T-cell (primary cell): ENCODE results near the gene MEP1B. TPM values are rescaled to one million over a fixed set of nuclear protein-coding genes. Genes with fewer than 3 reads are reported as not detected.

Experiments
- ATAC-seq, 4 experiments: fragments of 200-7000 bp in 3 of 4; fragments of 150-1000 bp in 1 of 4; cut with Tn5 transposase; replicated peaks in 1 of 4; 1 replicate in 3 of 4; 2 replicates in 1 of 4; pipeline ENCODE4 v1.10.0; 2021; ENCODE audit warnings: moderate library complexity in 3 of 4, mild to moderate bottlenecking in 2 of 4, moderate number of reproducible peaks in 1 of 4
- CTCF ChIA-PET, 2 donors: fragments of 300-600 bp; sonication (Branson Sonifier 250); formaldehyde crosslinking; loops; one replicate each; lab custom pipeline; 2022; ENCODE audit warnings: antibody characterized with exemption in 2 of 2; lab: Charles Lee
- POLR2A ChIA-PET, 2 donors: fragments of 300-600 bp; sonication (Branson Sonifier 250); formaldehyde crosslinking; loops; one replicate each; lab custom pipeline; 2022; ENCODE audit warnings: antibody characterized with exemption in 2 of 2; lab: Charles Lee
- DNase-seq, 35 experiments: peaks; one replicate each; pipeline versions ENCODE4 v3.0.0 to v3.0.0-alpha.2; 2013 to 2023
- H3K27ac ChIP-seq: one replicate; pipeline ENCODE4 v1.5.1; 2013; ENCODE audit warnings: low read length
- H3K27me3 ChIP-seq, 2 experiments: replicated peaks in 1 of 2; 1 replicate in 1 of 2; 2 replicates in 1 of 2; pipeline versions ENCODE4 v1.6.1 to v1.7.0; 2013; ENCODE audit warnings: low read length in 1 of 2, mixed read lengths in 1 of 2; ENCODE audit not compliant: control insufficient read depth in 2 of 2, insufficient read depth in 2 of 2; ENCODE audit errors: extremely low read depth in 1 of 2
- H3K36me3 ChIP-seq, 2 donors: 1 replicate in 1 of 2; 2 replicates in 1 of 2; pipeline versions ENCODE4 v1.6.1 to v1.7.0; 2013; ENCODE audit warnings: low read length in 1 of 2; ENCODE audit not compliant: control insufficient read depth in 2 of 2, insufficient read depth in 1 of 2; ENCODE audit errors: extremely low read depth in 1 of 2
- H3K4me1 ChIP-seq, 2 experiments: 1 replicate in 1 of 2; 2 replicates in 1 of 2; pipeline versions ENCODE4 v1.6.1 to v1.7.0; 2013; ENCODE audit warnings: low read length in 2 of 2, mixed read lengths in 1 of 2; ENCODE audit not compliant: insufficient read depth in 2 of 2, control insufficient read depth in 1 of 2; ENCODE audit errors: extremely low read depth in 1 of 2
- H3K4me3 ChIP-seq, 2 donors: 1 replicate in 1 of 2; 2 replicates in 1 of 2; pipeline versions ENCODE4 v1.5.1 to v1.7.0; 2013; ENCODE audit warnings: mild to moderate bottlenecking in 2 of 2, low read length in 1 of 2, moderate library complexity in 1 of 2; ENCODE audit not compliant: control insufficient read depth in 1 of 2; ENCODE audit errors: extremely low read depth in 1 of 2
- H3K9me3 ChIP-seq: 2 replicates; pipeline ENCODE4 v1.7.0; 2013
- H3K27ac Mint-ChIP-seq, 2 donors: one replicate each; pipeline ENCODE4 v1.8.0; 2020 to 2021; ENCODE audit warnings: mild to moderate bottlenecking in 2 of 2, mixed read lengths in 2 of 2
- H3K27me3 Mint-ChIP-seq, 2 donors: one replicate each; pipeline ENCODE4 v1.8.0; 2021 to 2022; ENCODE audit warnings: mixed read lengths in 2 of 2
- H3K36me3 Mint-ChIP-seq: one replicate; pipeline ENCODE4 v1.8.0; 2021; ENCODE audit warnings: mixed read lengths
- H3K4me1 Mint-ChIP-seq, 3 donors: one replicate each; pipeline ENCODE4 v1.8.0; 2020 to 2022; ENCODE audit warnings: mixed read lengths in 3 of 3, mild to moderate bottlenecking in 1 of 3
- H3K4me3 Mint-ChIP-seq, 3 donors: one replicate each; pipeline ENCODE4 v1.8.0; 2020 to 2022; ENCODE audit warnings: mild to moderate bottlenecking in 3 of 3, mixed read lengths in 3 of 3, moderate library complexity in 3 of 3
- H3K9me3 Mint-ChIP-seq, 3 donors: one replicate each; pipeline ENCODE4 v1.8.0; 2020 to 2022; ENCODE audit warnings: mixed read lengths in 3 of 3
- WGBS: methylation state at CpG from one replicate; pipeline ENCODE4 v1.1.5; 2013; ENCODE audit warnings: missing lambda C conversion rate; ENCODE audit not compliant: insufficient coverage; 5-methylcytosine and 5-hydroxymethylcytosine counted together
- total RNA-seq, 35 experiments: library from RNA in 6 of 35; stranded (reverse) in 6 of 35; fragments of 120-200 nt in 1 of 35; gene quantifications; one replicate each; pipeline versions ENCODE4 v1.2.1 to v1.2.4 and lab custom pipeline; 2013 to 2026

Gene MEP1B
- total RNA-seq, 5 donors from 2014 or later (not counting 1 experiment from before 2014, with no cell fraction given): 0.18 TPM; not detected in 4

GRCh38 chr18:32200766-32201165 is 10.9 kb downstream of the MEP1B start:
- ATAC-seq (no peak), DNase-seq (no peak)
- ChIA-PET POLR2A (no interaction called here), CTCF (interaction anchor here in 1 of 2 donors (1.6 kb wide), 1 partner anchor 43 kb away, joined by 3 read pairs; no protein-coding TSS in a partner anchor)
- no CpG with 5 or more reads among the region's 2 CpGs for WGBS
- Mint-ChIP-seq H3K27me3 (peaks cover 2 to 3% of the 10 kb centered on the region in 2 donors), H3K27ac (no peak overlapping the region), H3K4me1 (no peaks in the 10 kb centered on the region), H3K9me3 (no peaks in the 10 kb centered on the region), H3K4me3 (no peak overlapping the region), H3K36me3 (no peaks in the 10 kb centered on the region)
- no peaks in the 10 kb centered on the region for H3K4me1 ChIP-seq
- H3K4me3 ChIP-seq: no peak overlapping the region
- H3K27ac ChIP-seq: no peak overlapping the region
- H3K36me3 ChIP-seq: no peaks in the 10 kb centered on the region
- H3K9me3 ChIP-seq: no peaks in the 10 kb centered on the region
- peaks cover 0 to 18% of the 10 kb centered on the region in 2 experiments for H3K27me3 ChIP-seq

- no peaks in the 10 kb centered on the region for H3K9me3 ChIP-seq
- POLR2A ChIA-PET: no interaction called here
- no peak overlapping the region for H3K4me3 ChIP-seq
- no peaks in the 10 kb centered on the region for H3K9me3 Mint-ChIP-seq
- H3K36me3 ChIP-seq: no peaks in the 10 kb centered on the region
- H3K4me1 ChIP-seq: no peaks in the 10 kb centered on the region
- H3K27me3 ChIP-seq: peaks cover 0 to 9% of the 10 kb centered on the region in 2 experiments
- H3K4me1 Mint-ChIP-seq: no peaks in the 10 kb centered on the region
- H3K27ac Mint-ChIP-seq: no peak overlapping the region
- H3K4me3 Mint-ChIP-seq: no peak overlapping the region
- CTCF ChIA-PET: interaction anchor here in 1 of 2 donors (0.6 to 1.6 kb wide), 2 partner anchors 8 to 44 kb away, joined by 3 read pairs; no protein-coding TSS in a partner anchor
- DNase-seq (no peak), ATAC-seq (no peak)
- H3K36me3 Mint-ChIP-seq: no peaks in the 10 kb centered on the region
- no peak overlapping the region for H3K27ac ChIP-seq
- H3K27me3 Mint-ChIP-seq: peaks cover 2 to 3% of the 10 kb centered on the region in 2 donors
- 74% methylated on average over 3 of the region's 3 CpGs for WGBS
Measured at GRCh38 chr18:32201948-32202672, 12.3 kb downstream of the MEP1B start.

- ChIA-PET POLR2A (no interaction called here), CTCF (no interaction called here)
- Histone ChIP-seq H3K4me3 (no peak overlapping the region), H3K36me3 (no peaks in the 10 kb centered on the region), H3K4me1 (no peaks in the 10 kb centered on the region), H3K9me3 (no peaks in the 10 kb centered on the region), H3K27me3 (peaks cover 0 to 4% of the 10 kb centered on the region in 2 experiments), H3K27ac (no peak overlapping the region)
- no peak overlapping the region for H3K27ac Mint-ChIP-seq
- ATAC-seq (no peak), DNase-seq (no peak)
- 83% methylated on average over 1 of the region's 2 CpGs for WGBS
- H3K36me3 Mint-ChIP-seq: no peaks in the 10 kb centered on the region
- no peaks in the 10 kb centered on the region for H3K4me1 Mint-ChIP-seq
- no peak overlapping the region for H3K4me3 Mint-ChIP-seq
- H3K9me3 Mint-ChIP-seq: no peaks in the 10 kb centered on the region
- H3K27me3 Mint-ChIP-seq: peaks cover 5 to 8% of the 10 kb centered on the region in 2 donors
Measured at GRCh38 chr18:32208023-32208422, 18.2 kb downstream of the MEP1B start.

GRCh38 chr18:32208577-32208976 is 18.7 kb downstream of the MEP1B start:
- no CpG with 5 or more reads among the region's 3 CpGs for WGBS
- CTCF ChIA-PET: no interaction called here

GRCh38 chr18:32209685-32210445 is 20.0 kb downstream of the MEP1B start:
- ATAC-seq (no peak), DNase-seq (no peak)
- H3K9me3 ChIP-seq: no peaks in the 10 kb centered on the region
- H3K27ac ChIP-seq: no peak overlapping the region
- Mint-ChIP-seq H3K27me3 (peaks cover 5 to 8% of the 10 kb centered on the region in 2 donors), H3K4me3 (no peak overlapping the region), H3K27ac (no peak overlapping the region), H3K36me3 (no peaks in the 10 kb centered on the region), H3K4me1 (no peaks in the 10 kb centered on the region), H3K9me3 (no peaks in the 10 kb centered on the region)
- no peaks in the 10 kb centered on the region for H3K36me3 ChIP-seq
- H3K4me3 ChIP-seq: no peak overlapping the region
- H3K27me3 ChIP-seq: peaks cover 0 to 2% of the 10 kb centered on the region in 2 experiments
- ChIA-PET POLR2A (interaction anchor here in 1 of 2 donors (0.6 kb wide), 1 partner anchor 1588 kb away, joined by 3 read pairs; no protein-coding TSS in a partner anchor), CTCF (interaction anchor here (0.5 to 0.7 kb wide), 3 partner anchors 8 to 342 kb away, joined by 3 to 6 read pairs (median 3); no protein-coding TSS in a partner anchor)
- WGBS: 50% methylated on average over 2 of the region's 10 CpGs
- H3K4me1 ChIP-seq: no peaks in the 10 kb centered on the region

More at GRCh38 chr18:32208577-32208976, 18.7 kb downstream of the MEP1B start:
- H3K27me3 Mint-ChIP-seq: peaks cover 5 to 8% of the 10 kb centered on the region in 2 donors
- Histone ChIP-seq H3K36me3 (no peaks in the 10 kb centered on the region), H3K27ac (no peak overlapping the region), H3K9me3 (no peaks in the 10 kb centered on the region), H3K4me1 (no peaks in the 10 kb centered on the region), H3K4me3 (no peak overlapping the region), H3K27me3 (peaks cover 0 to 3% of the 10 kb centered on the region in 2 experiments)
- H3K36me3 Mint-ChIP-seq: no peaks in the 10 kb centered on the region
- POLR2A ChIA-PET: no interaction called here
- H3K27ac Mint-ChIP-seq: no peak overlapping the region
- DNase-seq (no peak), ATAC-seq (no peak)
- H3K9me3 Mint-ChIP-seq: no peaks in the 10 kb centered on the region
- no peaks in the 10 kb centered on the region for H3K4me1 Mint-ChIP-seq
- no peak overlapping the region for H3K4me3 Mint-ChIP-seq

- Histone ChIP-seq H3K9me3 (no peaks in the 10 kb centered on the region), H3K27ac (no peak overlapping the region), H3K27me3 (peaks cover 0 to 2% of the 10 kb centered on the region in 2 experiments), H3K4me1 (no peaks in the 10 kb centered on the region), H3K4me3 (no peak overlapping the region), H3K36me3 (no peaks in the 10 kb centered on the region)
- no peaks in the 10 kb centered on the region for H3K9me3 Mint-ChIP-seq
- peaks cover 1 to 8% of the 10 kb centered on the region in 2 donors for H3K27me3 Mint-ChIP-seq
- ATAC-seq (no peak), DNase-seq (no peak)
- ChIA-PET POLR2A (no interaction called here), CTCF (no interaction called here)
- no peaks in the 10 kb centered on the region for H3K36me3 Mint-ChIP-seq
- H3K4me1 Mint-ChIP-seq: no peaks in the 10 kb centered on the region
- WGBS: no CpG with 5 or more reads among the region's 2 CpGs
- H3K27ac Mint-ChIP-seq: no peak overlapping the region
- no peak overlapping the region for H3K4me3 Mint-ChIP-seq
Measured at GRCh38 chr18:32213693-32214092, 23.9 kb downstream of the MEP1B start.
